NCI-H69 (cell line): ENCODE results near the gene ATP6V1A.

Experiments used
- DNase-seq: peaks from one replicate; lab custom pipeline; 2025; lab: John Stamatoyannopoulos, UW

Gene ATP6V1A

GRCh38 chr3:113747283-113748046, 630 bp downstream of the ATP6V1A start:
- peak; percentile 39 for DNase-seq

GRCh38 chr3:113751141-113751540, 4.3 kb downstream of the ATP6V1A start:
- no peak for DNase-seq

- DNase-seq = no peak
Measured at GRCh38 chr3:113753376-113753985, 6.6 kb downstream of the ATP6V1A start.

- no peak for DNase-seq
Measured at GRCh38 chr3:113754494-113755159, 7.8 kb downstream of the ATP6V1A start.

- no peak for DNase-seq
Measured at GRCh38 chr3:113758389-113759024, 11.7 kb downstream of the ATP6V1A start.

GRCh38 chr3:113764698-113765097, 17.9 kb downstream of the ATP6V1A start:
- DNase-seq = no peak

DNA sequence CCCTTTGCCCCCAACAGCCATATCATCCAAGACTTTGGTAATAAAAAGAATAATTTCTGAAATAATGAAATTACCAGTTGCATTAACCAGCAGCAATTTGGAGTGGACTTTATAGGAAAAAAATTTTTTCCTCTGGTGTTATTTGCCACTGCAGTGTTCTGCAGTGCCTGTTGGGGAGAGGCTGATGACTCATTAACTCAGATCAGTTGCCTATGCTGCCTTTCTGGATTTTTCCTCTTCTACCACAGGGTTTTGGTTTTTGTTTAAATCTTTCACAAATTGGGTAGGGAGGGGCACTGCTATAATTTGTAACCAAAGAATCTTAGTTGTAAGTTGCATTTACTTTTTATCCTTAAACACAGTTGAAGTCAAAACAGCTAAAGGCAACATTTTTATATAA, 22.7 kb downstream of the ATP6V1A start:
- no peak for DNase-seq

GRCh38 chr3:113771993-113772392, 25.2 kb downstream of the ATP6V1A start:
- DNase-seq = no peak

GRCh38 chr3:113773381-113773780, 26.5 kb downstream of the ATP6V1A start:
- no peak for DNase-seq

DNA sequence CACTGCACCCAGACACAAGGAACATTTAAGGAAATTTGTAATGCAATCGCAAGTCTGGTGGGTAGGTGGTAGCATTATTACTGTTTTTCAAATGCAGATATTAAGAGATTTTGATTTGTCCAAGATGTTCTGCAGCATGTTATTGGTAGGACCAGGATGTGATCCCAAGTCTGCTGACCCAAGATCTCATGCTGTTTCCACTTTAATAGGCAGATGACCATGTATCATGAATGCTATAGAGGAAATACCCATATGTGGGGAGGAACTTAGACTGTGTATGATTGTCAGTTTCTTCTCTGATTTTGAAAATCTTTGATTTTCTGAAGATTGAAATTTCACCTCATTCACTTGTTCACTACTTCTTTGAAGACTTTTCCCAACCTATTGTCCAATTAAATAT, 28.7 kb downstream of the ATP6V1A start:
- no peak for DNase-seq

GRCh38 chr3:113776564-113776963, 29.7 kb downstream of the ATP6V1A start:
- no peak for DNase-seq

GRCh38 chr3:113783463-113783862, 36.6 kb downstream of the ATP6V1A start:
- DNase-seq = no peak

DNA sequence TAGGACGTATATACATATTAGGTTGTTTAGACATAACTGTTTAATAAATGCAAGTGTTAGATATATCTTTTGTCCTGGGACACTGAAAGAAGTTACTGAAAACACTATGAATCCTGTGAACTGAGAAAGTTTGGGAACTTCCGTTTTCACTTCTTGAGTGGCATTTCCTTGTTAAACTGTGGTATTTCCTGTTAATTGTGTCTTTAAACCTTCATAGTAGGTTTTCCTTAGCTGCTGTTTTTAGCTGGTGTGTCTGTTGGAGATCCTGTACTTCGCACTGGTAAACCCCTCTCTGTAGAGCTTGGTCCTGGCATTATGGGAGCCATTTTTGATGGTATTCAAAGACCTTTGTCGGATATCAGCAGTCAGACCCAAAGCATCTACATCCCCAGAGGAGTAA, 37.1 kb downstream of the ATP6V1A start:
- no peak for DNase-seq

- DNase-seq = no peak
Measured at GRCh38 chr3:113791381-113791780, 44.5 kb downstream of the ATP6V1A start.

DNA sequence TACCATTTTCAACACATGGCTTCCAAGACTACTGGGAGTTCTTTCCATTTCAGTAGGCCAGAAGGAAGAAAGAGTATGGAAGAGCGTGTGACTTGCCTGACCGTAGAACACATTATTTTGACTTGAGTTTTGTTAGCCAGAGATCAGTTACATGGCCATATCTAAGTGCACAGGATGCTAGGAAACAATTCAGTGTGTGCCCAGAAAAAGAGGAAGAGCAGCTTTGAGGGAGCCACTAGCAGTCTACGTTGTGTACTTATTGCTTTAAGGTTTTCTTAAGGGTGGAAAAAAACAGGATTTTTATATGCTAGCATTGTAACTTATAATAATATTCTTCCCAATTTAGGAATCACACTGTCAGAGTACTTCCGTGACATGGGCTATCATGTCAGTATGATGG, 47.7 kb downstream of the ATP6V1A start:
- no peak for DNase-seq

DNA sequence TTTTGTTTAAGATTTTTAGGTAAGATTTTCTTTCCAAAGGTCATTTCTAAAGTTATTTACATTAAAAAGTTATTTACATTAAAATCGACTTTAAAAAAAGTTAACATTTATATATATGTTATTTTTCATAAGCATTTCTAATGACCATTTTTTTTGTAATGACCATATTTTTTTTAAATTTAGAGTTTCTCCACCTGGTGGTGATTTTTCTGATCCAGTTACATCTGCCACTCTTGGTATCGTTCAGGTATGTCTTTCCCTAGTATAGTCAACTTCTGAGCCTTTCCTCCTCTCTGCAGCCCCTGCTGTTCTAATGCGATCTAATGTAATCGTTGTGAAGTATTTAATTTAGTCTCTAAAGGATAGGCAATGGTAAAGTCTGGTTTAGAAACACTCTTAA, 48.9 kb downstream of the ATP6V1A start:
- DNase-seq = no peak

DNA sequence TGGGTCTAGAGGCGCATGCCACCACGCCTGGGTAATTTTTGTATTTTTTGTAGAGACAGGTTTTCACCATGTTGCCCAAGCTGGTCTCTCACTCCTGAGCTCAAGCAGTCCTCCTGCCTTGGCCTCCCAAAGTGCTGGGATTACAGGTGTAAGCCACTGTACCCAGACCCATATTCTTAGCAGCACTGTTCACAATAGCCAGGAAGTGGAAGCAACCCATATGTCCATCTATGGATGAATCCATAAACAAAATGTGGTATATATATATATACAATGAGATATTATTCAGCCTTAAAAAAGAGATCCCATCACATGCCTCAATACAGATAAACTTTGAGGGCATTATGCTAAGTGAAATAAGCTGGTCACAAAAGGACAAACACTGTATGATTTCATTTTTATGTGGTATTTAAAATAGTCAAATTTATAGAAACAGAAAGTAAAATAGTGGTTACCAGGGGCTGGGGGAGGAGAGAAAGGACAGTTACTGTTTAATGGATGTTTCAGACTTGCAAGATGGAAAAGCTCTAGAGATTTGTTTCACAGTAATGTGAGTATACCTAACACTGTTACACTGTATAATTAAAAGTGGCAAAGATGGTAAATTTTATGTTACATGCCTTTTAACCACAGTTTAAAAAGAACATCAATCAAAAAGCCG, 56.1 kb downstream of the ATP6V1A start:
- DNase-seq = no peak

GRCh38 chr3:113804661-113805060, 57.8 kb downstream of the ATP6V1A start:
- no peak for DNase-seq

DNA sequence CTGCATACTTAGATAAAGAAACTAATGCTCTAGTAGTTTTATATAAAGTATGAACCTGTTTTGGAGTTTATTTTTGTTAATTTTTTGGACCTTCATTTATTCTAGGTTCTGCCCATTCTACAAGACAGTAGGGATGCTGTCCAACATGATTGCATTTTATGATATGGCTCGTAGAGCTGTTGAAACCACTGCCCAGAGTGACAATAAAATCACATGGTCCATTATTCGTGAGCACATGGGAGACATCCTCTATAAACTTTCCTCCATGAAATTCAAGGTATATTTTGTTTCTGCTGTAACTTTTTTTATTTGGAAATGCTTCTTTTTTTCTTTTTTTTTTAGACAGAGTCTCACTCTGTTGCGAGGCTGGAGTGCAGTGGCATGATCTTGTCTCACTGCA, 58.4 kb downstream of the ATP6V1A start:
- no peak for DNase-seq

GRCh38 chr3:113812854-113813253, 66.0 kb downstream of the ATP6V1A start:
- DNase-seq = no peak

DNA sequence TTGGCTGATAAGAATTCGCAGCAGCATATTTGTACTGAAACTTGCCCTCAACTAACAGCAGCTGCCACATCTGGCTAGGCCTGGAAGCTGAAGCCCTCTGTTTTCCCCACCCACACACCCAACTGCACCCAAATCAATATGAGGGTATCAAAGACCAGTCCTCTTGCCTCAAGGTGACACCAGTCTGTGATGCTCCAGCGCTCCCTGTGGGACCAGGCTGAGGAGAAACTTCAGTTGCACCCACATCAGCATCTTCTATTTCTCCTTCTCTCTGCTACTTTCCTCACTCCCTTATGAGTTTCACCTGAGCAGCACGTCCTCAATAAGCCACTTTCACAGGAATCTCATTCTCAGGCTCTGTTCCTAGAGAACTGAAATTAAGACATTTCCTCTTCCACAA, 73.0 kb downstream of the ATP6V1A start:
- DNase-seq = no peak

DNA sequence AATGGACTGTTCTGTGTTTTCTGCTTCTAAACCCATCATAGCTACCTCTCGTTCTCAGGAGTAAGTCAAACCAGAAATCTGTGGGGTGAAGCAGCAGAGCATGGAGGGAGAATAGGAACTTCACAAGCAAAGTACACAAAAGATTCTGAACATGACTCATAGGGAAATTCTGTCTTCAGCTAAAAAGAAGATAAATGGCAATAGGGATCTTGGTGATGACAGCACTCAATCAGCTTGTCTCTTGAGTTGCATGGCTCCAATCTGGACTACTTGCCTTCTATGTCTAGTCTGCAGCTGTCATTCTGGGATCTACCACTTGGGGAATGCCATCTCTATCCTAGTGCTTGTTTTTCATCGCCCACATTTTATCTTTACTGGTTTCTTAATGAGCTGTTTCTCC, 78.3 kb downstream of the ATP6V1A start:
- DNase-seq = no peak
